NOMO-1 treated with dmso at 0.1 percent for 144 hours (cell line): Measurements from ENCODE around the gene PTPRN2.
"Not testable (repeated sequence)": the region's sequence is repeated elsewhere in the genome, so short reads cannot be mapped to it uniquely, and the experiment has no call there.

Source experiments
- DNase-seq: peaks from one replicate; lab custom pipeline; 2025; ENCODE audit not compliant: unreplicated experiment; lab: John Stamatoyannopoulos, UW

Gene PTPRN2

DNA sequence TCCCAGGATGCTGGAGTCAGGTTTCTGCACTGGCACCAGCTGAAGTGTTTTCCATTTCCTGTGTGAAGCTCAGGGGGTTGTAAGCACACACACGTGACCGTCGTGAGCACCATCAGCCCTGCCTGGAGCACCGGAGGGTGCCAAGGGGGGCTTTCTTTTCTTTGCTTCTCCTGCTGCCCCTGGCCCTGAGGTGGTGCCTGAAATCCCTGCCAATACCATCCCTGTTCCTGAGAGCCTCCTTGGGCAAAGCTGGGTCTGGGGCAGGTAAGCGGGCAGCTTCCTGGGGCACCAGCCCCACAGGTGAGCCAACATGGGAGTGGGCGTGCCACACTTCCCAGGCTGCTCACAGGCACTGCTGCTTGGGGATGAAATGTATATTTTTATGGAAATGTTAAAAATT, 657.2 kb downstream of the PTPRN2 start:
- DNase-seq = no peak

DNA sequence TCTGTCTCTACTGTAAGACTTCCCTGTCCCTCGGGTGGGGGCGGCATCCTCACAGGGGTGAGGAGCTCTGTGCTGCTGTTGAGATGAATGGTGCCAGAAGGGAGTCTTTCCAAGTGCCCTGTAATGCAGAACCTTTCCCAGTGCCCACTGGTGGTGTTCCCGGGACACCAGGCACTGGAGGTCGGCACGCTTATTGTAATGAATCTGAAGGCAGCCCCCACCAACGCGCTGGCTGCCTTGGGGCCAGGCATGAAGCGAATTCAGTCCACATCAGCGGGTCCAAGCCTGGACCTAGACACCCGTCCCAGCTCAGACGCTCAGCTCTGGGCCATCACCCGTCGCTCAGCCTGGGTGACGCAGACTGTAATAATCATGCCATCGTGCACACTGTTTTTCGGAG, 658.0 kb downstream of the PTPRN2 start:
- DNase-seq = no peak

DNA sequence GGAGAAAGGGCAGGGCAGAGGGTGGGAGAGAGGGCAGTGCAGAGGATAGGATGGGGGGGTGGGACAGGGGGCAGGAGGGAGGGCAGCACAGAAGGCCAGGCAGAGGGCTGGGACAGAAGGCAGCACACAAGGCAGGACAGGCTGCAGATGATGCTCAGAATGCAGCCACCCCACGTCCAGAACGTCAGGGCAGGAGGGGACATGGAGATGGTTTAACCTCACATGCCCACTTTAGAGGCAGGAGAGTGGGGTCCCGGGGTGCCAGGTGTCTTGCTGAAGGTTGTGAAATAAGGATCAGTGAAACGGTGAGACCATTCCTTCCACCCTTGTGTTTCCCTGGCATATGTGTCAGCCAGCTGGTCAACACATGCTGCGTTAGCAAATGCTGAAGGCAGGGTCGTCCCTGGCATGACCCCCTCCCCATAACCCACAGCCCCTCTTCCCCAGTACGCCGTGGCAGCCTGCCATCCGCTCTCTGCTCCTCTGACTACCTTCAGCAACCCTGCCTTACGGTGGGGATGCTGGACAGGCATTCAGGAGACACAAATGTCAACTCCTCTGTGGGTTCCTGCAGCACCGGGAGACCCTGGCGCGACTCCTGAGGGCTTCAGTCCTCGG, 658.7 kb downstream of the PTPRN2 start:
- no peak for DNase-seq

DNA sequence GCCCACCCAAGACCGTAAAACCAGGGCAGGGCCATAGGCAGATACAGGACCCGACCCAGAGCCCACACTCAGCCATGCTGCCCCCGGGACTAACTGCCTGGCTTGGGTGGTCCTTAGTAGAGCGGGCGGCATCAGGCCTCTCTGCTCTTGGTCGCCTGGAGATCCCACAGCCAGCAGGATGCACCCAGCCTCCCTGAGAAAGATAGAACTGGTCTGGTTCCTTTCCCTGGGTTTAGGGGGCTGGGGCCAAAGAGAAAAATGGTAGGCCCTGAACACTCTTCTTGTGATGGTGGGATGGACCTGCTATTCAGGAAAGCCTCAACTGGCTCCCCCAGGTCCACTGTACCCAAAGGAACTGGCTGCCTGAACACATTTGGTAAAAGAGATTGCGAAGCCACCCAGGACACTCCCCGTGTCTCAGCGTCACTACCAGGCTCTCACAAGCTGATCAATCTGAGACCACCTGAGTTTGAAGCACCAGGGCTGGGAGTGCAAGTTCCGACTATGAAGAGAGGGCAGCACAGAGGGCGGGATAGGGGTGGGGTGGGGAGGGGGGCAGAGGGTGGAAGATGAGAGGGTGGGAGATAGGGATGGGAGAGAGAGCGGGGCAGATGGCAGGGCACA, 659.3 kb downstream of the PTPRN2 start:
- DNase-seq = no peak

DNA sequence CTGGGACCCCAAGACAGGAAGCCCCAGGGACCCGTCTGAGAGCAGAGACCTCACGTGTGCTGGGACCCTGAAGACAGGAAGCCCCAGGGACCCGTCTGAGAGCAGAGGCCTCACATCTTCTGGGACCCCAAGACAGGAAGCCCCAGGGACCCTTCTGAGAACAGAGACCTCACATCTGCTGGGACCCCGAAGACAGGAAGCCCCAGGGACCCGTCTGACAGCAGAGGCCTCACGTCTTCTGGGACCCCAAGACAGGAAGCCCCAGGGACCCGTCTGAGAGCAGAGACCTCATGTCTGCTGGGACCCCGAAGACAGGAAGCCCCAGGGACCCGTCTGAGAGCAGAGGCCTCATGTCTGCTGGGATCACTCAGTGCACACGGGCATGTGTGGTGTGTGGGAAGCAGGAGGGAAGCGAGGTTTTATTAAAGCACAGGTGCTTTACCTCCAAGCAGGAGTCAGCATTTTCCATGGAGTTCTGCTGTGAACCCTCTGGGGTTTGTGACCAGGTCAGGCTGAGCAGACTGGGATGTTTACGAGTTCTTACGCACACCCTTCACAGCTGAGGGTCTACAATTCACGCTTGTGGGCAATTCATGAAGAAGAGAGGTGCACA, 660.2 kb downstream of the PTPRN2 start:
- DNase-seq = no peak

DNA sequence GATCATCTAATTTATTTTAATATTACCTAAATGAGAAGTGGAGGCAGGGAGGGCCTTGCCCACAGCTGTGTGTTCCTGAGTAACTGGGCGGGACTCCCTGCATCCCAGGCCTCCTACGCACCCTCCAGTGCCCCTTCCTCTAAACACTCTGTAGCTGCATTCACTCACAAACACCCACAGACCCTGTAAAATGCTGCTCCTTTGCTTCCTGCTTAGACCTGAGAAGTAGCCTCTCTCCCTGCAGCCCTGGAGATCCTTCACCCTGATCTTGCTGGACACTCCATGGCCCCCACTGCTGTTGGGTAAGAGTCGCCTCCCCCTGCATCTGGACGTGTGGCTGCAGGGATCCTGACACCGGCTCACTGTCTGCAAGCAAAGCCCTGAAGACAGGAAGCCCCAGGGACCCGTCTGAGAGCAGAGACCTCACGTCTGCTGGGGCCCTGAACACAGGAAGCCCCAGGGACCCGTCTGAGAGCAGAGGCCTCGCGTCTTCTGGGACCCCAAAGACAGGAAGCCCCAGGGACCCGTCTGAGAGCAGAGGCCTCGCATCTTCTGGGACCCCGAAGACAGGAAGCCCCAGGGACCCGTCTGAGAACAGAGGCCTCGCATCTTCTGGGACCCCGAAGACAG, 661.0 kb downstream of the PTPRN2 start:
- DNase-seq = no peak

DNA sequence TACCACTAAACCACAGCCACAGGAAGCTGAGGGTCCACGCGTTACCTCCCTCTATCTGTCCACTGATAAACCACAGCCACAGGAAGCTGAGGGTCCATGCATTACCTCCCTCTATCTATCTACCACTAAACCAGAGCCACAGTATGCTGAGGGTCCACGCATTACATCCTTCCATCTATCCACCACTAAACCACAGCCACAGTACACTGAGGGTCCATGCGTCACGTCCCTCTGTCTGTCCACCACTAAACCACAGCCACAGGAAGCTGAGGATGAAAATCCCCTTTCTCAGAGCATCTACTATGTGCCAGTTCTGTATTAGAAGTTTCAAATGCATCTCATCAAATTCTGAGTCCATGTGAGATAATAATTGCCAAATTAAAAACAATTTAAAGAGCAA, 661.5 kb downstream of the PTPRN2 start:
- DNase-seq = no peak

DNA sequence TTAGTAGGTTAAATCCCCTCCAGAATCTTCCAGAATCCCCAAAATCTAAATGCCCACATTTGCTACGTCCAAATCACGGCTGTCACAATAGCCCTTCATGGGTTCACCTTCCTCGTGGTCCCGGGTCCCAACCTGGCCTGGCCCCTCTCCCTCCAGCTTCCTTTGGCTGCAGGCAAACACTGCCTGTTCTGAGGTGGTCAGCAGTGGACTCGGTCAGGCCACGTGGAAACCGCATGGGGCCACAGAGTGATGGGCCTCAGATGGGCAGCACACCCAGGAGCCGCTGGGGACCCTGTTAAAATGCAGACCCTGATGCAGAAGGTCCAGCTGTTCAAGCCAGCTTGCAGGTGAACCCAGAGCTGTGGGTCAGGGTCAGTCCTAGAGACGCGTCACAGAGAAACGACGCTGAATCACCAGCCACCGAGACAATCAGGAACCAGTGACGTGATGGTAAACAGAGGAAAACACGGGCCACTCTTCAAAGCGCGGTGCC, 662.2 kb downstream of the PTPRN2 start:
- DNase-seq = no peak

DNA sequence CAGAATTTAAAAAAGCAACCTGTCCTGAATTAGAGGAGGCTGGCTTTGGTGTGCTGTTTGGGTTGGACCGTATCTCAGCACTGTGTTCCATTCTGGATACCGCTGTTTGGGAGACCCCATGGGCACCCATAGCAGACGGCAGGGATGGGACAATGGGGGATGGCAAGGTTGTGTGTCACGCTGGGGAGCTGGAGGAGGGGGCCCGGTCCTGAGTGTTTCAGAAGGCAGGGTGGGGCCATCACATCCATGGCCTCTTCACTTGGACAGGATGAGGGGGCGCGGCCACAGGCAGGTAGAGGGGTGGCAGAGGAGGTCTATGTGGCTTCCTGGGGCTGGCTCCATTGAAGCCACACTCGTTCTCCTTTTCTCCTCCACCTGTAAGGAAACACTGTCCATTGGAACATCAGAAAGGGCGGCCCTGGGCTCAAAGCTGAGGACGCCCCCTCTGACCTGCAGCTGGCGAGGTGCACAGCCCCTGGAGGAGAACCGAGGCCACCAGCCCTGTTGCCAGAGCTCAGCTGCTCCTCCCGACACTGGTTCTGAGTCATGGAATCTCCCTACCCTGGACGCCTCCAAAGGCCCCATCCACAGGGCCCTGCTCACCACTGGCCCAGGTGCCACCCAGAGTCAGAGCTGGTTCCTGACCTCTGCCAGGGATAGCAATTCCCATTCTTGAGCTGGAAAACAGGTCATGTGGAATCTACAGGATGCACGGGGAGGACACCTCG, 663.6 kb downstream of the PTPRN2 start:
- no peak for DNase-seq

DNA sequence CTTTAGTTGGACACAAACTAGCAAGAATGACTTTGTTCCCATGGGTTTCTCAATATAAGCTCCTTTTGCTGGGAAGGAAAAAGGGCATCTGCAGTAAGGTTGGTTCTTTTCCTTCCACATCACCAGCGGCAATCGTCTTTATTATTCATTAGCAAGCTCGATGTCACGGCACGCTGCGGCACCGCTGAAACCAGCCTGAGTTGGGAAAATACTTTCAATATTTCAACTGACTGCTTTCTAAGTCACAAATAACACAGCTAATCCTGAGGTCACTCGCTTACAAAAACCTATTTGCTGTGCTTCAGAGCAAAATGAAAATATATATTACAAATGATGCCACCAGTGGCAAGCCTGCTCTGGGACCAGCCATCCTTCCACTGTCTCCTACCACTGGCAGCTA, 665.0 kb downstream of the PTPRN2 start:
- no peak for DNase-seq

DNA sequence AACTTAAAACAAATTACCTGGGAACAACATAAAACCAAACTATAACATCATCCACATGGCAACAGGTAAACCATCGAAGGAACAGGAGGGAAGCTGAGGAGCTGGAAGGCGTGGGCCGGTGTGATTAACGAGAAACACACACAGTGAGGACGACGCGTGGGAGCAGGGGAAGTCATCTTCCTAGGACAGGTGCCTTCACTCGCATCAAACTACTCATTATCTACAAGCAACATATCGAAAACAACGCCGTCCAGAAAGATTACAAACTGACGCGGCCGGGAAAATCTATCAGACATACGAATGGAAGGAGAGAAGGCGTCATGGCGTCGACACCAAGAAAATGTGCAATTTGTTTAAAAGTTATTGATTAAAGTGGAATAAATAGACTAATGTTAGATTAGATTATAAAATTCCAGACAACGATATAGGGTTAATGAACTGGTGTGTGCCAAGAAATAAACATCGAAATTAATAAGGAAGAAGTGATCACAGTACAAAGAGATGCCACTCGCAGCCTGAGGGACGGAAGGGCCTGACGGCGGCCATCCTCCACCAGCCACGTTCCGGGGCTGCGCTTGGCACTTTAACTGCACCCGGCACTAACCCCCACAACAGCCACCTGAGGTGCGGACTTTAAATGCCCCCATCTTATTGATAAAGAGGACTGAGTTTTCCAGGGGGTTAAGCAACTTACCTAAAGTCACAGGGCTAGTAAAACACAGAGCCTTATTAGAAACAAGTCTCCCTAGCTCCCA, 669.1 kb downstream of the PTPRN2 start:
- no peak for DNase-seq

DNA sequence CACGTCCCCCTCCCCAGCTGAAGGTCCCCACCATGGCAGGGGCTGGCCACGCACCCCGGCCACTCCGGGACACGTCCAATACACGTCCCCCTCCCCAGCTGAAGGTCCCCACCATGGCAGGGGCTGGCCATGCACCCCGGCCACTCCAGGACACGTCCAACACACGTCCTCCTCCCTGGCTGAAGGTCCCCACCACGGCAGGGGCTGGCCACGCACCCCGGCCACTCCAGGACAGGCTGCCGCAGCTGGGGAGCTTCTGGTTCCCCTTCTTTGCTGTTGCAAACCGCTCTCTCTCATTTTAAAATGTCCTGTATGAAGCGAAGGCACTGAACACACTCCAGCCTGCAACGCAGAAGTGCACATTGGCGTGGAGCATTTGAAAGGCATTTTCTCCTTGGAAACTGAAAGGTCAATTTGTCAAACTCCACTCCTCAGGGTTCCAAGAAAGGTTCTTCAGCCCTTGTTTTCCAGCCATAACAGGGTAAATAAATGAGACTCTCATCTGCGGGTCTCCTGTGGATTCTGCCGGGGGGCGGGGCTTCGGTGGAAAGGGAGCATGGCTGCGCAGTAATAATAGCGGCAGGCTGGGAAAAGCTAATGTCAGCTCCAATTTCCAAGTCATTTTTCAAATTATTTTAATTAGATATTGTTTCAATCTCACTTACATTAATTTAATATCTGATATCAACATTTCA, 670.5 kb downstream of the PTPRN2 start:
- DNase-seq = no peak

DNA sequence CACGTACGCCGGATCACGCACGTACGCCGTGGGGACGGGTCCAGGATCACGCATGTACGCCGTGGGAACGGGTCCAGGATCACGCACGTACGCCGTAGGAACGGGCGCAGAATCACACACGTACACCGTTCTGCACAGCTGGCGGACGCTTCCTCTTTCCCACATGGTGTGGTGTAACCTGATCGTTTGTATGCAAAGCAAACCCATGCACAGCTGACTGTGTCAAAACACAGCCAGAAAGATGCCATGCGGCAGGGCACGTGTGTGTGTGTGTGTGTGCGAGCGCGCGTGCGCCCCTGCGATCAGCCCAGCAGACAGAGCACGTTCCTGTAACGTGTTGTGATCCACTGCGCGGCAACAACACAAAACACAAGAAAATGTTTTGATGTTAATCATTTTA, 677.2 kb downstream of the PTPRN2 start:
- DNase-seq = no peak

DNA sequence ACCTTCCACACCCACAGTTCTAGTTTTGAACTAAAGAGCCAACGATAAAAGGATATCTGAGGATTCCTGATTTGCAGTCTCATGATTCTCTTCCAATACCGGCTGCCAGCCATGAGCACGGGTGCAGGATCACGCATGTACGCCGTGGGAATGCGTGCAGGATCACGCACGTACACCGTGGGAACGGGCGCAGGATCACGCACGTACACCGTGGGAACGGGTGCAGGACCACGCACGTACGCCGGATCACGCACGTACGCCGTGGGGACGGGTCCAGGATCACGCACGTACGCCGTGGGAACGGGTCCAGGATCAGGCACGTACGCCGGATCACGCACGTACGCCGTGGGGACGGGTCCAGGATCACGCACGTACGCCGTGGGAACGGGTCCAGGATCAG, 677.6 kb downstream of the PTPRN2 start:
- not testable (repeated sequence) for DNase-seq

DNA sequence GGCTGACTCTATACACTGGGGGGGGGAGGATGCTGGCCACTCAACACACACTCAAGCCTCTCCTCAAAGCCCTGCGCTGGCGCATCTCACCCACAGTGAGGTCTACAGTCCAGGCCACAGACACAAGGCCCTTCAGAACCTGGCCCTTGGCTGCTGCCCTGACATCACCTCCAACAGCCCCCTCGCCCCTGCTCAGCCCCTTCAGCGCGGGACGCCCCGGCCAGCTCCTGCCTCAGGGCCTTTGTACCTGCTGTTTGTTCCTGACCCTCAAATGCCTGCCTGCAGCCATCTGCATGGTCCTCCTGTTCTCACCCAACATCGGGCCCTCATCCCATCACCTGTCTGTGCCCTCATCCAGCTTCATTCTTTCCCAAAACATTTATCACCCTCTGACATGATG, 678.3 kb downstream of the PTPRN2 start:
- no peak for DNase-seq

DNA sequence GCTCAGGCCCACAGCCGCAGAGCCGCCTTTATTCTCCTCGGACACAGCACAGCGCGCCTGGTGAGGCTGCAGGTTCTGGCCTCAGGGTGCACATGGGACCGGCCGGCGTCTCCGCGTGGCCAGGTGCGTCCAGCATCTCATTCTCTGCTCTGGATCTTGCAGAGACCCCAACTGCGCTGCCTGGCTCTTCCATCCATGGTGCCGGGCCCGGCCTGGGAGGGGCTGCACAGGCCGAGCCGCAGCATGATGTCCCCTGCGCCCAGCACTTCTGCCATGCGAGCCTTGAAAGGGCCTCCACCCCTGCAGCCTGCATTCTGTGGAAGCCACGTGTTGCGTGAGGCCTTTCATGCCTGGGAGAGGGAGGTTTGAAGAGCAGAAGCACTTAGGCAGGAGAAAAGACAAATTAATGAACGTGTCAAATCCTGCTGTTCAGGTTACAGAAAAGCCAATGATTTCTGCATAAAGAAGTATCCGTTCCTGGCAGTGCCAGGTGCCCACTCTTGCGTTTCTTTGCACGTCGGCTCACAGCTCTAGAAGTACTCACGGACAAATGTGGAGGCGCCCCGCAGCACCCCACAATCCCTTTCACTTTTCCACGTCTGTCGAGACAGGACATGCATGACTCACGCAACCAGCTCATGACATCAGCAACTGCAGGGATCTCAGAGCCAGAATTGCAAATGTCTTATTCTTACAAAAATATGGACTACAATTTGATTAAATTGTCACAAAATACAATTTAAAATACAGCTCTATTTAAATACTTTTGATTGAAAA, 679.4 kb downstream of the PTPRN2 start:
- DNase-seq = no peak

DNA sequence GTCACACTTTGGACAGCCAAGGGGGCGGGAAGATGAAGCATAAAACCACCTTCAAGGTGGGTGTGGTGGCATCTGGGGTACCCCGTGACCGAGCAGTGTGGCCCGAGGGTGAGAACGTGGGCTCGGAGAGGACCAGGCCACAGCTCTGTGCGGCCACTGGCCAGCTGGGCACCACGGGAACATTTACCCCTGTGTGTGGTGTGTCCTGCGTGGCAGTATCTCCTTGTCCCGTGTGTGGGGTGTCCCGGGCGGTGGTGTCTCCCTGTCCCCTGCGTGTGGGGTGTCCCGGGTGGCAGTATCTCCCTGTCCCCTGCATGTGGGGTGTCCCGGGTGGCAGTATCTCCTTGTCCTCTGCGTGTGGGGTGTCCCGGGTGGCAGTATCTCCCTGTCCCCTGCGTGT, 680.5 kb downstream of the PTPRN2 start:
- DNase-seq = no peak

DNA sequence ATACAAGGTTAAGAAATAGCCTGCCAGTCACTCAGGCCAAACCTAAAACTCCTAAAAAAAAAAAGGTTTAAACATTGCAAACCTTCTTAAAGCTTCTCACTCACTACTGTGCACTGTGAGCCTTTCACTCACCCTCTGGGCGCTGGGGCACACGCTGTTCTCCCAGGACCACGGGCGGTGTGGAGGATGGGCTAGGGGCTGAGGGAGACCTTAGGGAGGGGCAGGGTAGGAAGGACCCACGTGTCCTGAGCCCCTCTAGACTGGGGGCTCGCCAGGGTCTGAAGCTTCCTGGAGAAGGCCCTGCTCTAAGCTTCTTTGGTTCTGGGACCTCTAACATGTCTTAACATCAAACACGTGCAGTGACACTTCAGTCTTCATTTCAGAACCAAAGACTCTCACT, 681.0 kb downstream of the PTPRN2 start:
- DNase-seq = no peak

DNA sequence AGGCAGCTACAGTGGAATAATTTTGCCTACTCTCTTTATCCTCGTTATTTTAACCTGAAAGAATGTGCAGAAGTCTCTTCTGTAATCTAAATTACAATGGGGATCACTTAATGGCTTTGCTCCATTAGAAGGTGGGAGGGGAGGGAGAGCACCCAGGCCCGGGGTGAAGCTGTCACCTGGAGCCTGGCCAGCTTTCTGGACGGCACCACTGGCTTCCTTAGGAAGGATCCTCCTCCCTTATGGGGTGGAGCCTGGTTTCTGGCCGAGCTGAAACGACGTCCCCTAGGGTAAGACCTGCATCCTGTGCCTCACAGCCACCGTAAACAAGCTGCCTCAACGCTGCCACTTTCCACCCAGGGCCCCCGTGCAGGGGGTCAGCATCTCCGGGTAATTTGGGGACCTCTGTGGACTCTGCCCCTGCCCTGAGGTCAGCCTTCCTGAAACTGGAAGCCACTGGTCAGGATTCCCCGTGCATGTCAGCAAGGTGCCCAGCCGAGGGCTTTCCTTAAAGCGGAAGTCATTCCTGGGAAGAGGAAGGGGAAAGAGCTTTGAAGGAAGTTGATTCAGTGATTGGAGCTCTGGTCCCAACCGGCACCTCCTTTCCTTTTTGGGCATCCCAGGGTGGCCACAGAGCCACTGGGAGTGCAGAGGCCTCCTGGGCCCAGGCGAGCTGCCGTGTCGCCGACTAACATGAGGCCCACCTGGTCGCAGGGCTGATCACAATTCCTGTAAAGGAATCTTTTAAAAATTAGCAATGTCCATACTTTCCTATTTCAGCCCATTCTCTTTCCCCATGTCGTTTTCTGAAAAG, 681.8 kb downstream of the PTPRN2 start:
- DNase-seq = no peak
